NCI-H345 treated with DMSO at 0.1 percent for 48 hours (cell line): ENCODE results near the gene NFATC4.

Experiments
- DNase-seq: peaks from one replicate; lab custom pipeline; 2025; ENCODE audit not compliant: unreplicated experiment; lab: John Stamatoyannopoulos, UW

The NFATC4 gene

GRCh38 chr14:24427537-24428508 lies 59.8 kb downstream of the NFATC4 start:
- no peak for DNase-seq

GRCh38 chr14:24428628-24429394 lies 60.8 kb downstream of the NFATC4 start:
- DNase-seq, result no peak
